ENCODE data around the gene PALS1. TPM values are rescaled to one million over a fixed set of nuclear protein-coding genes. Genes with fewer than 3 reads are reported as not detected.

PALS1 gene
- total RNA-seq, 4 donors from 2014 or later = 9.2 to 20.9 (median 12.9) TPM

GRCh38 chr14:67276131-67276530 lies 34.9 kb downstream of the PALS1 start:
- TF ChIP-seq CTCF (IDR thresholded peaks at IDR 0.05) (no peak), POLR2A (IDR thresholded peaks at IDR 0.05) (no peak)
- H3K4me3 ChIP-seq (ENCODE audit: low read depth, poor library complexity, severe bottlenecking) = no peak overlapping the region
- no peak for DNase-seq (ENCODE audit: low spot score in 2 of 2)
- intact Hi-C loops (cut with DNase I; ENCODE audit: low total_unique reads) = no loop called here

GRCh38 chr14:67280506-67280905 lies 39.3 kb downstream of the PALS1 start:
- no peak overlapping the region for H3K4me3 ChIP-seq (ENCODE audit: low read depth, poor library complexity, severe bottlenecking)
- DNase-seq (ENCODE audit: low spot score in 2 of 2) = no peak
- intact Hi-C loops (cut with DNase I; ENCODE audit: low total_unique reads) = loop anchor here (10.0 kb wide), 1 partner anchor 116 kb away; no protein-coding TSS in a partner anchor
- no peak for TF ChIP-seq POLR2A (IDR thresholded peaks at IDR 0.05)
- no peak for TF ChIP-seq CTCF (IDR thresholded peaks at IDR 0.05)
- WGBS, 2 donors = 97 to 98% methylated on average over 2 of the region's 2 CpGs

- no peak for DNase-seq (ENCODE audit: low spot score in 2 of 2)
- intact Hi-C loops (cut with DNase I; ENCODE audit: low total_unique reads) = loop anchor here (10.0 kb wide), 1 partner anchor 121 kb away; no protein-coding TSS in a partner anchor
- WGBS, 2 donors = 33 to 44% methylated on average over 2 of the region's 2 CpGs
- H3K4me3 ChIP-seq (ENCODE audit: low read depth, poor library complexity, severe bottlenecking) = no peak overlapping the region
- TF ChIP-seq POLR2A (IDR thresholded peaks at IDR 0.05) (no peak), CTCF (IDR thresholded peaks at IDR 0.05) (no peak)
Measured at GRCh38 chr14:67285876-67286452, 44.7 kb downstream of the PALS1 start.

Other genes with a start within 250 kb of the PALS1 start
- gene GARIN2, start 52.0 kb upstream of the PALS1 start, total RNA-seq = not detected
- 10 to 100 TPM; 64.9 to 80.0 (median 74.7) TPM for gene ATP6V1D, start 118.4 kb downstream of the PALS1 start, total RNA-seq
- gene EIF2S1, start 118.9 kb downstream of the PALS1 start, total RNA-seq = 100 to 1,000 TPM in 2 of 4 donors, 10 to 100 TPM in 2; 72.3 to 113 (median 96.4) TPM
- 10 to 100 TPM; 23.0 to 33.0 (median 29.5) TPM for gene PLEK2, start 170.7 kb downstream of the PALS1 start, total RNA-seq
- 1 to 10 TPM in 3 of 4 donors, under 1 TPM in 1; 0.49 to 3.8 (median 2.5) TPM for gene TMEM229B, start 247.3 kb downstream of the PALS1 start, total RNA-seq

Measured in lower leg skin (tissue), 4 donors.